Activated CD8-positive, alpha-beta memory T cell treated with anti-CD3 and anti-CD28 coated beads for 36 hours (primary cell): ENCODE measurements around the gene ZBTB48. TPM values are rescaled to one million over a fixed set of nuclear protein-coding genes. Genes with fewer than 3 reads are reported as not detected.
"Not testable (repeated sequence)": the region's sequence is repeated elsewhere in the genome, so short reads cannot be mapped to it uniquely, and the experiment has no call there.

ENCODE experiments used
- CTCF ChIA-PET: fragments of 350-600 bp; sonication (Branson Sonifier 250); formaldehyde crosslinking; loops from one replicate; lab custom pipeline; 2021; ENCODE audit warnings: antibody characterized with exemption; lab: Charles Lee
- POLR2A ChIA-PET: fragments of 350-600 bp; sonication (Branson Sonifier 250); formaldehyde crosslinking; loops from one replicate; lab custom pipeline; 2021; ENCODE audit warnings: antibody characterized with exemption; lab: Charles Lee
- total RNA-seq, 2 experiments: library from RNA; stranded (reverse); gene quantifications; one replicate each; pipeline ENCODE4 v1.2.3, GENCODE V29; 2021

The ZBTB48 gene
- total RNA-seq, 2 experiments from 2014 or later = 28.5 to 33.5 TPM

DNA sequence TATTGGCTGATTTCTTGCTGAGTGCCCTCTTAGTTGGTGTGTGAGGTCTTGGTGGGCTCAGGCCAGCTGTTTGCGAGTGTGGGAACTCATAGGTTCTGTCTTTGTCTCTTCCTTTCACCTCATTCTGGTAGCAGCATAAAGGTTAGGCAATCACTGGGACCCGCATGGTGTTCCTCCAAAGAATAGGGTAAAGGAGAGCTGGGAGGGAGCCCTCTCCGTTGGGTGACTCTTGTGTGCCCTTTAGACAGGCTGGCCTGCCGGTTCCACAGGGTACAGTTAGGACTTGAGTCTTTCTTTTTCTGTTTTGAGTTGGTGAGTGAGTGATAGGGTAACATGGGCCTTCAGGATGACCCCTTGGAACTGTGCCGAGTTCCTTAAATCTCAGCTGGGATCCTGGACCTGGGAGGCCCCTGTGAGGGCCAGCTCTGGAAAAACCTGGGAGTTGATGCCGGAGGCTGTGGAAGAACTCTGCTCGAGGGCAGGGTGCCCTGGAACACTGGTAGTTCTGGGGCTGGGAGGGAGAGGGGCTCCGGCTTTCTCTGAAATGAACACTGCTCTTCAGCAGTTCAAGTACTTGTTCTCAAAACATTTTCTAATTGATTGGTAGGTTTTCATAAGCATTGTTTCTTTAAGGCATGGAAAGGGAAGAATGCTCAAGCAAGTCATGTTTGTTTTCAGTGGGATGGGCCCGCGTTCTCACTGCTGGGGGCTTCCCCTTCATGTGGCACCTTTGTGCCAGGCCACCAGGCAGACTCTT lies 42.8 kb downstream of the ZBTB48 start:
- CTCF ChIA-PET = no interaction called here

DNA sequence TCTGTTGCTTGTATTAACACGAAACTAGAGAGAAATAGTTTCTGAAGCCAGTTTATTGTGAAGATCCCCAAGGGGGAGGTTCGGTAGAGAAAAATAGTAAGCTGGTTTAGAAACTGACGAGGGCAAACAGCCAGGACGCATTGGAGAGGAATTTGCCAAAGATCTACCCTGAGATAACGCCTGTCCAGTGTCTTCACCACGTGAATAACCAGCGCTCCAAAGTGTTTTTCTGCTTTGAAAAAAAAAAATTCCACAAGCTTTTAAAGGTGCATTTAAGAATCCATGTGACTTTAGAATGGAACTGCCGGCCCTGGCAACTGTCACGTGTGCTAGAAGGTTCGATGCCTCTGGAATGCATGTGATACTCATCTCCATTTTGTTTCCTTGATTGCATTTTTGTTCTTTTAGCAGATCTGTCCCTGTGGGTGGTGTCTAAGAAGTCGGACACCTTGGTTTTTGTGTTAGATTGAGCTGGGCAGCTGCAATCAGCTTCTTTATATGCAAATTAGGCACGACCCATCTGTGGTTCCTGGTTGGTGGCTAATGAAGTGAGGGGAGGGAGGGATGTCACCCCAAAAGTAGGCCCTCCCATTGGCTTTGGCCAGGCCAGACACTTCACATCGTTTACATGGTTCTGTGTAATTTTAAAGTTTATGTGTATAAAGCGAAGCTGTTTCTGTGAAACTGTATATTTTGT lies 43.6 kb downstream of the ZBTB48 start:
- ChIA-PET POLR2A (interaction anchor here (1.1 to 1.3 kb wide), 2 partner anchors 8 to 21 kb away, joined by 3 to 4 read pairs; partner anchors contain the start of gene KLHL21), CTCF (interaction anchor here (0.9 to 1.3 kb wide), 2 partner anchors 19 to 21 kb away, joined by 3 to 4 read pairs; partner anchors contain the start of gene KLHL21)

More for the DNA sequence above, 42.8 kb downstream of the ZBTB48 start:
- POLR2A ChIA-PET = interaction anchor here (0.6 to 1.1 kb wide), 2 partner anchors 20 to 54 kb away, joined by 3 to 5 read pairs; partner anchors contain the start of gene KLHL21

DNA sequence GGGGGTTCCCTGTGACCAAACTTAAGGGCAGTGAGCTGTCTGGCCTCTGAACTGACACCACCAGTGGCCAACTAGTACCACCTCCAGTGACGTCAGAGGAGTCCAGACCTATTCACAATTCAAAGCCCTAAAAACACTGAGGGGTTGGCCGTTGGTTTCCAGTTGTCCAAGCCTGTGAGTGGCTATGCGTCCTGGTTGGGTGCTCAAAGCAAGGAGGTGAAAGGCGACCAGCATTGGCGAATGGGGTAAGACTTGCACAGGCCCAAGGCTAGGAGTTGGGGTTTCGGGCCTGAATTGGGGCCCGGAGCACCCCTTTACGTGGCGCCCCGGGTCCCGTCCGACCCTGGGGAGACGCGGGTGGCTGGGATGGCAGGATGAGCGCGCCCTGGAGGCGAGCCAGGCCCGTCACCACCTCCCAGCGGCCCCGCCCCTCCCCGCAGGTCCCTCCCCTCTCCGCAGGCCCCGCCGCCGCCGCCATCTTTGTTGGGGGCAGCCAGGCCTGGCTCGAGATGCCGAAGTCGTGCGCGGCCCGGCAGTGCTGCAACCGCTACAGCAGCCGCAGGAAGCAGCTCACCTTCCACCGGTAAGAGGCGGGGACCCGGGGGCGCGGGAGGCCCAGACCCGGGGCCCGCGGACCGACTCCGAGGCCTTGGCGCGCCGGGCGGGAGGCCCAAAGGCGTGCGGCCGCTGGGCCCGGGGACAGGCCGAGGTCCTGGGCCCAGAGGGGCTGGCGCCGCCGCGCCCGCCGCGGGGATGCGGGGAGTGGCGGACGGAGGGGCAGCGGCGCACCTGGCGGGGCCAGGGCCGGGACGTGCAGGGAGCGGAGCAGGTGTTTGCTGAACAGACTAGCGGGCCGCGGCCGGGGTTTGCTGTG lies 45.2 kb downstream of the ZBTB48 start, which contains the start of gene THAP3:
Gene THAP3 (plus strand): TSS at position 159 of the 874 bp plus-strand sequence. CDS start 351 bp downstream, at position 510.
- POLR2A ChIA-PET = interaction anchor here (1.2 to 1.3 kb wide), 2 partner anchors 9 to 21 kb away, joined by 4 read pairs; no protein-coding TSS in a partner anchor
- CTCF ChIA-PET = interaction anchor here (0.6 to 1.3 kb wide), 4 partner anchors 23 to 41 kb away, joined by 3 read pairs; partner anchors contain the start of gene KLHL21

DNA sequence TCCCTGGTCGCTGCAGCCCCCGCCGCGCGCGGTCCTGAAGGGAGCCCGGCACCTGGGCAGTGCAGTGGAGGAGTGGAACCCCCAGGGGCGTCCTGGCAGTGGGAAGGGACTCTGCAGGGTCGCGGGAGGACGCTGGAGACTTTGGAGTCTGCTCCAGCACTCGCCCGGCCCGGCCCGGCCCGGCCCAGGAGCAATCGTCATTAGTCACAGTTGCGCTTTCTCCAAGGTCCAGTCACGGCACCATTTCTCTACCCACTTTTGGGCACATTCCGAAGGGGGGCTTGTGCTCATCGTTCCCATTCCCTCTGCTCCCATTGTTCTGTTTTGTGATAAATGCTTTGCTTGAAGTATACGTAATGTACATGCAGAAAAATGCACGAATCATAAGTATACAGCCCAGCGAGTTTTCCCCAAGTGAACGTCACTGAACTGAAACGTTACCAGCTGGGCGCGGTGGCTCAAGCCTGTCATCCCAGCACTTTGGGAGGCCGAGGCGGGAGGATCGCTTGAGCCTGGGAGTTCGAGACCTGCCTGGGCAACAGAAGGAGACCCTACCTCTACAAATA lies 45.9 kb downstream of the ZBTB48 start:
- ChIA-PET CTCF (interaction anchor here (0.7 kb wide), 1 partner anchor 41 kb away, joined by 3 read pairs; no protein-coding TSS in a partner anchor), POLR2A (no interaction called here)

DNA sequence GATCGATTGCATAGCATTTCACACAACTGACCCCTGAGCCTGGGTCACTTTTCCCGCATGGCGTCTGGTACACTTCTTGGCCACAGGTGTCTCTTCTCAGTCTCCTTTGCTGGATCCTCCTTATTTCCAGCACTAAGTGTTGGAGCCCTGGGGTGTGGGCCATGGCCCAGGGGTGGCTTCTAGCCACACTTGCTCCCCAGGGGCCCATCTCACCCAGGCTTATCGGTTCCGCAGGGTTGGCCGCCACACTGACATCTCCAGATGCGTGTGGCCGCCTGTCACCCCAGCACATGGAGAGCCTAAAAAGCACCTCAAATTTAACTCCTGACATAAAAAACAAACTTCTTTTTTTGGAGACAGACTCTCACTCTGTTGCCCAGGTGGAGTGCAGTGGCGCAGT lies 47.2 kb downstream of the ZBTB48 start:
- CTCF ChIA-PET = interaction anchor here (1.4 kb wide), 1 partner anchor 73 kb away, joined by 4 read pairs; the partner anchor contains the start of genes NOL9 and TAS1R1
- POLR2A ChIA-PET = no interaction called here

DNA sequence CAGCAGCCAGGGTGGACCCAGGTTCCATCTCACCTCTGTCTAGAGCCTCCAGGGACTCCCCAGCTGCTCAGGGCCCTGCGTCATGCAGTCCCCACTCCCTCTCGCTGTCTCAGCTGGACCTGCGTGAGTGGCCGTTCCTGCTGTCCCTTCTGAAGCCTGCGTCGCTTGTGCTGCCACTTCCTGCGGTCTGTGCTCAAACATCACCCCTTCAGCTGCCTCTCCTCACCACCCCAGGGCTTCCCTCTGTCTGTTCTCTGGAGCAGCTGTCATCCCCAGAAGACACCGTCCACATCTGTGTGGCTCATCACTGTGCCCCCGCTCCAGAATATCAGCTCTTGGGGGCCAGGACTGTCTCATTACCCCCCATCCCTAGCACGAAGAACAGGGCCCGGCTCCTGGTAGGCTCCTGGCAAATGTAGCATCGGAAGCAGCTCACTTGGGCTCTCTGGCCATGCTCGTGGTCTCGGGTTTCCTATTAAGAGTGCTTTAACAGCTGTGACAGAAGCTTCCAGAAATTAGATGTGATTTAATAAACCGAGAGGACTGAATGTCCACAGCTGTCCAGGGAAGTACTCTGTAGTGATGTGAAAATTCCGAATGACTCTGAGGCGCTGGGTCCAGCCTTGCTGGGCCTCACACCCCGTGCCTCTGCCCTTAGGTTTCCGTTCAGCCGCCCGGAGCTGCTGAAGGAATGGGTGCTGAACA lies 48.2 kb downstream of the ZBTB48 start:
- ChIA-PET POLR2A (no interaction called here), CTCF (interaction anchor here (1.4 kb wide), 1 partner anchor 74 kb away, joined by 4 read pairs; the partner anchor contains the start of genes NOL9 and TAS1R1)

DNA sequence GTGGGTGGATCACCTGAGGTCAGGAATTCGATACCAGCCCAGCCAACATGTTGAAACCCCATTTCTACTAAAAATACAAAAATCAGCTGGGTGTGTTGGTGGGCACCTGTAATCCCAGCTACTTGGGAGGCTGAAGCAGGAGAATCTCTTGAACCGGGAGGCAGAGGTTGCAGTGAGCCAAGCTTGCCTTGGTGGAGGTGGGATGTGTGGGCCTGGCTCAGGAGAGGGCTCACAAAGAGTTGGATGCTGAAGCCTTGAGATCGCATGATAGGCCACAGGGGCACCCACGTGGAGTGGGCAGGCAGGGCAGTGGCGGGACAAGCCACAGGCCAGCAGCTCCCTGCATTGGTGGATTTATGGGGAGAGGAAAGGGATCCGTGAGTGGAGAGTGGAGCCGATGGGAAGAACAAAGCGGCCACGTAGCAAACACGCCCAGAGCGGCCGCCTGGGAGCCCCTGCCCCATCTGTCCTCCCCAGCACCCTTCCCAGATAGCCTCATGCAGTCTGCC lies 49.2 kb downstream of the ZBTB48 start:
- CTCF ChIA-PET = interaction anchor here (0.6 kb wide), 1 partner anchor 35 kb away, joined by 3 read pairs; no protein-coding TSS in a partner anchor
- POLR2A ChIA-PET = no interaction called here

DNA sequence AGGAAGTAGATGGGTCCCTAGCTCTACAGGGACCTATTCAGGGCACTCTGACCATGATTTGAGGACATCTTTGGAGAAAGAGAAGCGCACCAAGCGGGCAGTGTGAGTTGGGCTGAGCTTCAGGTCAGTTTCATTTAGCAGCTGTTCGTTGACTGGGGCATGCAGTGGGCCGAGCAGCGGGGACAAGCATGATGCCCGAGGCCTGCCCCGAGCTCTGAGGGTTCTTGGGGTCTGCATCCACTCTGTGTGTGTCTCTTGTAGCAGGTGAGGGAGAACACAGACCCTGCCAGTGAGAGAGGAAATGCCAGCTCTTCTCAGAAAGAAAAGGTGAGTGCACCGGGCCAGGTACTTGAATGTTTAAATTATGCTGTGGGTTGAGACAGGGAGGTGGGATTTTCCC lies 50.2 kb downstream of the ZBTB48 start:
- POLR2A ChIA-PET = no interaction called here
- CTCF ChIA-PET = interaction anchor here (1.0 to 1.1 kb wide), 2 partner anchors 15 to 153 kb away, joined by 3 read pairs; no protein-coding TSS in a partner anchor

DNA sequence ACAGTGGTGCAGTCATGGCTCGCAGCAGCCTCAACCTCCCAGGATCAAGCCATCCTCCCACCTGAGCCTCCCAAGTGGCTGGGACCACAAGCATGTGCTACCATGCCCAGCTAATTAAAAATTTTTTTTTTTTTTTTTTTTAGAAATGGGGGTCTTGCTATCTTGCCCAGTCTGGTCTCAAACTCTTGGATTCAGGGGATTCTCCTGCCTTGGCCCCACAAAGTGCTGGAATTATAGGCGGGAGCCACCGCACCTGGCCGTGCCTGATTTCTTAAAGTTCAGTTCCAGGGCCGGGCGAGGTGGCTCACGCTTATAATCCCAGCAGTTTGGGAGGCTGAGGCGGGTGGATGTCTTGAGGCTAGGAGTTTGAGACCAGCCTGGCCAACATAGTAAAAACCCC lies 51.3 kb downstream of the ZBTB48 start:
- ChIA-PET POLR2A (interaction anchor here (0.7 kb wide), 1 partner anchor 10 kb away, joined by 8 read pairs; no protein-coding TSS in a partner anchor), CTCF (interaction anchor here (1.1 kb wide), 1 partner anchor 14 kb away, joined by 3 read pairs; no protein-coding TSS in a partner anchor)

DNA sequence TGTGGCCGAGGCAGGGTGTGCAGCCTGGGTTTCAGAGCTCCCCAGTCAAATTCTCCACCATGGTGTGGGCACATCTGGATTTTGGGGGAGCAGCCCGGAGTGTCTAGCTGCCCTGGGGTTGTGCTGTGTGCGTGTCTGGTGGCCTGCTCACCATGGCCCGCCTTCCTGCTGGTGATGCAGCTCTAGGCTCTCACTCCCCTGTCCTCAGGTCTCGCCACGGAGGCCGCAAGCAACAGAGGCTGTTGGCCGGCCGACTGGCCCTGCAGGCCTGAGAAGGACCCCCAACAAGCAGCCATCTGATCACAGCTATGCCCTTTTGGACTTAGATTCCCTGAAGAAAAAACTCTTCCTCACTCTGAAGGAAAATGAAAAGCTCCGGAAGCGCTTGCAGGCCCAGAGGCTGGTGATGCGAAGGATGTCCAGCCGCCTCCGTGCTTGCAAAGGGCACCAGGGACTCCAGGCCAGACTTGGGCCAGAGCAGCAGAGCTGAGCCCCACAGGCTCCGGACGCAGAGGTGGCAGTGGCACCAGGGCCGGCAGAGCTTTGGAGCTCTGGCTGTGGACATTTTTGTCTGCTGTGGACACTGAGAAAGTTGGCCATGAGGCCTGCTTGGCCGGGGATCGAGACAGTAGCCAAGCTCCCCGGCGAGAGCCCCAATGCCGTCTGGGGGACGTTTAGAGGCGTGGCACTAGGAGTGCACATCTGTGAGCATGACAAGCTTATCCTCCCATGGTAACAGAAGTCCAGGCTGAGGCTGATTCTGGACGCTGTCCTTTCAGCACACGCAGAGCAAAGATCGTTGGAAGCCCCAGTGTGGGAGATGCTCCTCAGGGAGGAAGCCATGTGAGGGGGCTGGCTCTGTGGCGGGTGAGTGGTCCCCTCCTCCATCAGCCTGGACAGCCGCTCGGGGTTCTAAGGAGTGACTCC lies 53.1 kb downstream of the ZBTB48 start:
- ChIA-PET CTCF (interaction anchor here (0.6 to 0.8 kb wide), 2 partner anchors 51 to 228 kb away, joined by 4 read pairs; no protein-coding TSS in a partner anchor), POLR2A (no interaction called here)

DNA sequence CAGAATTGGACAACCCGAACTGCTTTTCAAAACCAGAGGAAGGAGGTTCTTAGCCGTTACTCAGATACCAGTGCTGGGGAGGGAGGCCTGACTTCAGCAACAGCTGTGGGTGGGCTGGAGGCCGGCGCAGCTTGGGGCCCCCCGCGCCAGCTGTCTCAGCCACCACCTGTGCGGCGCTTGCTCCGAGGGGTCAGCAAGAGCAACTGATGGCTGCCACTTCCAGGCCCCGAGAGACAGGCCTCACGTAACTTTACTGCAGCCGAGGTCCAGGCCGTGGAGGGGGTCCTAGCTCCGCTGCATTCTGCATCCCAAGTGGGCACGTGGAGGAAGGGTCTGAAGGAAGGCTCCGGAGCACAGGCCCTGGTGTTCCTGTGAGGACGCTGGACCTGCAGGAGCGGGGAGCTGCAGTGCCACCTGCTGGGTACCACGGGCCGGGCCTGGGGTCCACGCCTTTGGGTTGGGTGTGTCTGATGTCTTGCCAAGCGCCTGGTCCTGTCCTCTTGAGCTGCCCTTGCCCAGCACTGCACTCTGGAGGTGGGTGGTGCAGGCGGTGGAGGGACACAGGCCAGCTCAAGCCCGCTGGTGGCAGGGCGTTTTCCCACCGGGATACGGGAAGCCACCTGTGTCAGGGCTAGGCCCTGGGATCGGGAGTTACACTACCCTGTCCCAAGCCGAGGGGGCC lies 54.7 kb downstream of the ZBTB48 start:
- POLR2A ChIA-PET = no interaction called here

DNA sequence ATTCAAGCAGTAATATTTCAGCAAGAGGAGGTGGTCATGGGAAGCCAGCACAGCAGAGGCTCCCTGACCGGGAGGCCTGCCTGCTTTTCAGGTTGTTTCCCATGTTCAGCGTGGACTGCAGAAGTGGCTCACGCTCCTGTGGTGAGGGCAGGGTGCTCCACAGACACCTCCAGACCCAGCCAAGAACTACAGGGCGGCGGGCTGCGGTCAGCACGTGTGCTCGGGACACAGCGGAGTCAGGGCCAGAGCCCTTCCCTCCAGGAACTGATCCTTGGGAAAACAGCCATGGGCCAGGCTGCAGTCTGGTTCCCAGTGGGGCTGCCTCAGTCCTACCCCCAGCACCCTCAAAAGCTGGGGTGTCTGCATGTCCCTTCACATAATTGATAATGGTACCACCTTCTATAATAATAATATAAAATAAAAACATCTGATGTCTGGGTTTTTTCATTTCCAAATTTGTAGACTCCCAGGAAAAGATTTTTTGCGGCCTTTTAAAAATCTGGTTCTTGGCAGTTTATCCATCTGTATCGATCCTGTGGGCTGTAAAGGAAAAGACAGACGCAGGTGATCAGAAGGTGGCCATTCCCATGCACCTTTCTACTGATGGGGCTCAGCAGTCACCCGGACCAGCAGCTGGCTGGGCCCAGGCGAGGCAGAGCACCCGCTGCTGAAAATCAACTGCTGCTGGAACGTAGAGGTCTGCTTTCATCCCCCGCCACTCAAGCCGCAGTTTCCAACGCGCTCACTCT lies 55.5 kb downstream of the ZBTB48 start:
- ChIA-PET POLR2A (no interaction called here), CTCF (interaction anchor here (0.8 to 1.5 kb wide), 4 partner anchors 11 to 80 kb away, joined by 3 to 5 read pairs (median 4); partner anchors contain the start of gene TAS1R1)

More for the DNA sequence above, 54.7 kb downstream of the ZBTB48 start:
- CTCF ChIA-PET = interaction anchor here (0.8 to 1.5 kb wide), 5 partner anchors 12 to 81 kb away, joined by 3 to 5 read pairs (median 3); partner anchors contain the start of gene TAS1R1

DNA sequence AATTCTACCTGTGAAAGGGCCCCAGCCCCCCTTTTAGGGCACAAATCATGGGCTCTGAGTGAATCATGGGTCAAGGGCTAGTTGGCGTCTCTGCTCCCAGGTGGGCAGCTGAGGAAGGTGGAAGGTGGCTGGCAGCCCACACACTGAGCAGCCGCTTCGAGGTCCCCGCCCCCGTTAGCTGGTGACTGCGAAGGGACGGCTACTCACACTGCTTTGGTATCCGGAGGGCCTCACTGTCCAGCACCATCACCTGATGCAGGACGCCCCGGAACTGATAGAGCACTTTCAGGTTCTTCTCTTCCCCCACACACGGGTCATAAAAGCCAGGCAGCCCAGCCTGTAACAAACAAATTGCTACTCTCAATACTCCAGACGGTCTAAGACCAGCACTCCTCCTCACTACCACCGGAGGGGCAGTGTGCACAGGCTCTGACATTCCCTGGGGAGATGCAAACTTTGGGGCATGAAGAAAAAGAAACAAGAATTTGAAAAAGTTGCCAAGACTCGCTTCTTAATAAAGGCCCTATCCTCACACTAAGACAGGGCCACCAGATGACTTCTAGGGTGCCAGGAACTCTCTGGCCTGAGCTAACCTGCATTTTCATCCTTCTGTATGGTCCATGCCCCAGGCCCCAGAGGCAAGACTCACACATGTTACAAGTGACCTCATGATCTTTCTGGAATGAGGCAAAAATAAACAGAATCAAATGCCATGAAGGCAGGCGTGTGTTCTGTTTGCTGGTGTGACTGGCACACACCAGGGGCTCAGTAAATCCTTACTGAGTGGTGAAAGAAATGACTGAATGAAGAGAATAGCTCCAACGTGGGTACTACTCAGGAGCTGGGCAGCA lies 56.3 kb downstream of the ZBTB48 start:
- POLR2A ChIA-PET = no interaction called here
- CTCF ChIA-PET = no interaction called here

DNA sequence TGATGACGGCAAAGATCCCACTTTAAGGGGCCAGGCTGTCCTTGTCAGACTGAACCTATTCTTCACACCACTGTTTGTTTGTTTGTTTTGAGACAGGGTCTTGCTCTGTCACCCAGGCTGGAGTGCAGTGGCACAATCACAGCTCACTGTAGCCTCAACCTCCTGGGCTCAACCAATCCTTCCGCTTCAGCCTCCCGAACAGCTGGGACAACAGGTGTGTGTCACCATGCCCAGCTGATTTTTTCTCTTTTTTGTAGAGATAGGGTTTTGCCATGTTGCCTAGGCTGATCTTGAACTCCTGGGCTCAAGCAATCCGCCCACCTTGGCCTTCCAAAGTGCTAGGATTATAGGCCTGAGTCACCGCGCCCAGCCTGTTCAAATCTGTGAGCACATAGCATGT lies 57.0 kb downstream of the ZBTB48 start:
- CTCF ChIA-PET = interaction anchor here (1.0 kb wide), 1 partner anchor 81 kb away, joined by 3 read pairs; the partner anchor contains the start of gene TAS1R1
- POLR2A ChIA-PET = not testable (repeated sequence)
